Measurements from ENCODE around the gene TMIGD2.
"Not testable (repeated sequence)": the region's sequence is repeated elsewhere in the genome, so short reads cannot be mapped to it uniquely, and the experiment has no call there.

TMIGD2 gene

DNA sequence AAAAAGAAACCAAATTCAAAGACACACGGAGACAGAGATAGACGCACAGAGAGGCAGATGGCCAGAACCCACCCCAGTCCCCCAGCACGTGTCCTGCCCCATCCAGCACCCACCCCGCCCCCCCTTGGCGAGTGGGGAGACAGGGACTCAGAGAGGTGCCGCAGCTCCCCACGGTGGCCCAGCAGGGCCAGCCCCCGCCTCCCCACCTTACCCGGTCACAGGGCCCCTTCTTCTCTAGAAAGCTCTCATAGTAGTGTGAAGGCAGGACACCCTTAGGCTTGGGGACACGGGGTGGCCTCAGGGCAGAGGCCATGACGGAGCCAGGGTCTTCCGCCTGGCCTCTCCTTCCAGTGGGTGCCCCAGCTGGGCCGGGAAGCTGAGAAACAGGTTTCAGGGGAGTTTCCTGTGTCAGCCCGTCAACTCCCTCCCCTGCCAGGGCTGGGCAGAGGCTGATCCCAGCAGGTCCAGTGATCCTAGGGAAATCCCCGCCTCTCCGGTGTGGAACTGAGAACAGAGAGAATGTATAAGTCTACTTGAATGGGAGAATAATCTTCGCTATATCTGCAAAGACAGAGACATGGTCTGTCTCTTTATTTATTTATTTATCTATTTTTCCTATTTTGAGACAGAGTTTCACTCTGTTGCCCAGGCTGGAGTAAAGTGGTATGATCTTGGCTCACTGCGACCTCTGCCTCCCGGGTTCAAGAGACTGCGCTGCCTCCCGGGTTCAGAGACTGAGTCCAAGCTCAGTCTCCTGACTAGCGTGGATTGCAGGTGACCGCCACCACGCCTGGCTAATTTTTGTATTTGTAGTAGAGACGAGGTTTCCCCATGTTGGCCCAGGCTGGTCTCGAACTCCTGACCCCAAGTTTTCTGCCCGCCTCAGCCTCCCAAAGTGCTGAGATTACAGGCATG, 36.5 kb upstream of the TMIGD2 start, which contains the start of gene STAP2:
Gene STAP2, minus strand, starts transcription at position 387 of the 915 bp plus-strand sequence. Its CDS starts 74 bp downstream, at position 313.
- 56% methylated on average over 22 of the region's 27 CpGs for WGBS
- H3K27me3 ChIP-seq (ENCODE audit: insufficient read depth, low read length) = no peaks in the 10 kb centered on the region
- no peaks in the 10 kb centered on the region for H3K9me3 ChIP-seq (ENCODE audit: insufficient read depth, low read depth, low read length)
- H3K4me3 ChIP-seq (ENCODE audit: low read length) = peak within 1 kb of the TSS; percentile 49
- no peaks in the 10 kb centered on the region for H3K4me1 ChIP-seq (ENCODE audit: insufficient read depth, low read length)
- peak within 1 kb of the TSS; percentile 51 for H3K9ac ChIP-seq (ENCODE audit: low read depth, low read length)
- H3K27ac ChIP-seq (ENCODE audit: low read depth, low read length) = peak within 1 kb of the TSS; percentile 23; the same call in 1 of the 2 replicates
- 0 out of 2 replicates have a peak, but pooled peaks cover 4% of the 10 kb centered on the region for H3K36me3 ChIP-seq (ENCODE audit: insufficient read depth, low read length)

DNA sequence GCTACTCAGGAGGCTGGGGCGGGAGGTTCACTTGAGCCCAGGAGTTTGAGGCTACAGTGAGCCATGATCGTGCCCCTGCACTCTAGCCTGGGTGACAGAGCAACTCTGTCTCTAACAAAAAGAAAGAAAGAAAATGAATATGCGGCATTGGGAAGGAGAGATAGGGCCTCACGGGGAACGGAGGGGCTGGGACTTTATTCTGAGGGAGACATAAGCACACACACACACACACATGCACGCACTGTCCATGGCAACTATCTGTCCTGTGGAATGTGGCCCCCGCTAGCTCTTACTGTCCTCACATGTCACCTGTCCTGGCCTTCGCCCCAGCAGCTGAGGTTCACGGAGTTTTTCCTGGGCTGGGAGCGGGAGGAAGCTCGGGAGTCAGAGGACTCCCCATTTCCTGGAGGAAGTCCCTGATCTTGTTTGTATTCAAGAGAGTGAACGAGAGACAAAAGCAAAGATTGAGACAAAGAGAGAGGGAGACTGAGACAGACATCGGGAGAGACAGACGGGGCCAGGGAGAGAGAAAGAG, 35.8 kb upstream of the TMIGD2 start:
- 39% methylated on average over 14 of the region's 14 CpGs for WGBS
- Histone ChIP-seq H3K4me1 (ENCODE audit: insufficient read depth, low read length) (no peaks in the 10 kb centered on the region), H3K4me3 (ENCODE audit: low read length) (peak overlapping the region; percentile 49), H3K27ac (ENCODE audit: low read depth, low read length) (peak overlapping the region; percentile 23; the same call in 1 of the 2 replicates), H3K36me3 (ENCODE audit: insufficient read depth, low read length) (0 out of 2 replicates have a peak, but pooled peaks cover 4% of the 10 kb centered on the region), H3K9ac (ENCODE audit: low read depth, low read length) (peak overlapping the region; percentile 51), H3K9me3 (ENCODE audit: insufficient read depth, low read depth, low read length) (no peaks in the 10 kb centered on the region), H3K27me3 (ENCODE audit: insufficient read depth, low read length) (no peaks in the 10 kb centered on the region)

DNA sequence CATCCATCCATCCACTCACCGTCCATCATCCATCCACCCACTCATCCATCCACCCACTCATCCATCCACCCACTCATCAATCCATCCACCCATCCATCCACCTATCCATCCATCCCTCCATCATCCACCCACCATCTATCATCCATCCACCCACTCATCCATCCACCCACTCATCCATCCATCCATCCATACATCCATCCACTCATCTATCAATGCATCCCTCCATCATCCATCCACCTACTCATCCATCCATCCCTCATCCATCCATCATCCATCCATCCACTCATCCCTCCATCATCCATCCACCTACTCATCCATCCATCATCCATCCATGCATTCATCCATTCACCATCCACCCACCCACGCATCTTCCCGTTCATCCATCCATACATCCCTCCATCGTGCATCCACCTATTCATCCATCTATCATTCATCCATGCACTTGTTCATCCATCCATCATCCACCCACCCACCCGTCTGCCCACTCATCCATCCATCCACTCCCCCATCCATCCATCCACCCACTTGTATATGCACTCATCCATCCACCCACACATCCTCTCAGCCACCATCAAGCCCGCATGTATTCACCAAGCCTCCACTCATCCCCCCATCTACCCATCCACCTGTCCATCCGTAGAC, 32.9 kb upstream of the TMIGD2 start:
- Histone ChIP-seq H3K4me3 (ENCODE audit: low read length) (no peak overlapping the region), H3K27ac (ENCODE audit: low read depth, low read length) (no peak overlapping the region), H3K27me3 (ENCODE audit: insufficient read depth, low read length) (no peaks in the 10 kb centered on the region), H3K9ac (ENCODE audit: low read depth, low read length) (no peak overlapping the region), H3K36me3 (ENCODE audit: insufficient read depth, low read length) (0 out of 2 replicates have a peak, but pooled peaks cover 4% of the 10 kb centered on the region), H3K9me3 (ENCODE audit: insufficient read depth, low read depth, low read length) (no peaks in the 10 kb centered on the region), H3K4me1 (ENCODE audit: insufficient read depth, low read length) (no peaks in the 10 kb centered on the region)
- WGBS = 91% methylated on average over 7 of the region's 7 CpGs

DNA sequence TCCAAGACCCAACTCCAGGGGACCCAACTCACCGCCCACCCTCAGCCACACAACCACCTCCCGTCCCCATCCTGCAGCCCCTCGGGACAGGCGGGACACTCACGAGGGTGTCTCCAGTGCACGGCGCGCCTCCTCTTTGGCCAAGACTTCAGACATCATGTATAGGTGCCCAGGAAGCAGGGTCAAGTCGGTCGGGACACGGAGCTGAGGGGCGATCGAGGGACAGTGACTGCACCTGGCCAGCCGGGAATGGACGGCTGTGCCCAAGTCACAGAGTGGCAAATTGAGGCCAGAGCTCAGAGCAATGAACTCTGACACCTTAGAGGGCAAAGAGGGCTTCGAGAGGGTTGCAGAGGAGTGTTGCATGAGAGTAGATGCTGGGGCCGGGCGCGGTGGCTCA, 27.7 kb upstream of the TMIGD2 start:
- Histone ChIP-seq H3K36me3 (ENCODE audit: insufficient read depth, low read length) (0 out of 2 replicates have a peak, but pooled peaks cover 2% of the 10 kb centered on the region), H3K4me3 (ENCODE audit: low read length) (no peak overlapping the region), H3K27me3 (ENCODE audit: insufficient read depth, low read length) (no peaks in the 10 kb centered on the region), H3K4me1 (ENCODE audit: insufficient read depth, low read length) (no peaks in the 10 kb centered on the region), H3K9ac (ENCODE audit: low read depth, low read length) (no peak overlapping the region), H3K27ac (ENCODE audit: low read depth, low read length) (no peak overlapping the region), H3K9me3 (ENCODE audit: insufficient read depth, low read depth, low read length) (no peaks in the 10 kb centered on the region)
- WGBS = 95% methylated on average over 19 of the region's 19 CpGs

DNA sequence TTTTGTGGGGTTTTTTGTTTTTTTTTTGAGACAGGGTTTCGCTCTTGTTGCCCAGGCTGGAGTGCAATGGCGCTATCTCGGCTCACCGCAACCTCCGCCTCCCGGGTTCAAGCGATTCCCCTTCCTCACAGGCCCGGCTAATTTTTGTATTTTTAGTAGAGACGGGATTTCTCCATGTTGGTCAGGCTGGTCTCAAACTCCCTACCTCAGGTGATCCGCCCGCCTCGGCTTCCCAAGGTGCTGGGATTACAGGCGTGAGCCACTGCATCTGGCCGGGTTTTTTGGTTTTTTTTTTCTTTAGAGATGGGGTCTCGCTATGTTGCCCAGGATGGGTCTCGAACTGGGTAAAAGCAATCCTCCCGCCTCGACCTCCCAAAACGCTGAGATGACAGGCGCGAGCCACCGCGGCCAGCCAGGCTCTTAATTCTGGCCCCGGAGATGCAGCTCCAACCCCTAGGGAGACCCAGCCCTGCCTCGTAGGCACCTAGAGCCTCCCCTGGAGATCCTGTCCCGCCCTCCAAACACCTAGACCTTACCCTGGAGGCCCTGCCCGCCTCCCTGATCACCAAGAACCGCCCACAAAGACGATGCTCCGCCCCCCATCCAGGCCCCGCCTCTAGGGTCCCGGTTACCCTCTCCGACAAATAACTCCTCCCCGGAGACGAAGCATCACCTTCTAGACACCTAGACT, 26.9 kb upstream of the TMIGD2 start:
- not testable (repeated sequence) for H3K4me1 ChIP-seq (ENCODE audit: insufficient read depth, low read length); H3K36me3 ChIP-seq (ENCODE audit: insufficient read depth, low read length); H3K27me3 ChIP-seq (ENCODE audit: insufficient read depth, low read length); H3K9me3 ChIP-seq (ENCODE audit: insufficient read depth, low read depth, low read length)
- 78% methylated on average over 35 of the region's 35 CpGs for WGBS
- Histone ChIP-seq H3K4me3 (ENCODE audit: low read length) (peak overlapping the region; percentile 89), H3K27ac (ENCODE audit: low read depth, low read length) (peak overlapping the region; percentile 68; the same call in 1 of the 2 replicates), H3K9ac (ENCODE audit: low read depth, low read length) (peak overlapping the region; percentile 86)

DNA sequence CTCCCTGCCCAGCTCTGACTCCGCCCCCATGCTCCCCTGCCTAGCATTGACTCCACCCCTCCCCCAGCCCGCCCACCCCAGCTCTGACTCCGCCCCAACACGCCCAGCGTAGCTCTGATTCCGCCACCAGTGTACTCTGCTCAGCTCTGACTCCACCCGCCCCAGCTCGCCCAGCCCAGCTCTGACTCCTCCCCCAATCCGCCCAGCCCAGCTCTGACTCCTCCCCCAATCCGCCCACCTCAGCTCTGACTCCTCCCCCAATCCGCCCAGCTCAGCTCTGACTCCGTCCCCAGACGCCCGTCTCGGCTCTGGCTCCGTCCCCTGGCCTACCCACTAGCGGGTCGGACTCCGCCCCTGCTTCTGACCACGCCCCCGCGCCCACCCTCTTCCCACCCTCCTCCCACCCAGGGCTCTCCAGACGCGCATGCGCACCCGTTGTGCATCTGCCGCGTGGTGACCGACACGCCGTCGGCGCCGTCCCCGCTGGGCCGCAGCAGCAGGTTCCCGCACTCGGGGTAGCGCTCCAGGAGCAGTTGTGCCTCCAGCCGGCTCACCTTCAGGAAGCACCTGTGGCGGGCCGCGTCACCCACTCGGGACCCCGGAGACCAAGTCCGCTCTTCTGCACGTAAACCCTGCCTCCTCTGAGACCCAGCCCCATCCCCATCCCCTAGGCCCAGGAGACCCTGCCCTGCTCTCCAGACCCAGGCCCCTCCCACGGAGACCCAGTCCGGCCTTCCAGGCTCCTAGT, 26.2 kb upstream of the TMIGD2 start:
- H3K9ac ChIP-seq (ENCODE audit: low read depth, low read length) = peak overlapping the region; percentile 86
- 1% methylated on average over 48 of the region's 49 CpGs for WGBS
- no peaks in the 10 kb centered on the region for H3K4me1 ChIP-seq (ENCODE audit: insufficient read depth, low read length)
- peaks cover 7% of the 10 kb centered on the region; the same call in 1 of the 2 replicates for H3K36me3 ChIP-seq (ENCODE audit: insufficient read depth, low read length)
- no peaks in the 10 kb centered on the region for H3K27me3 ChIP-seq (ENCODE audit: insufficient read depth, low read length)
- H3K9me3 ChIP-seq (ENCODE audit: insufficient read depth, low read depth, low read length) = no peaks in the 10 kb centered on the region
- H3K27ac ChIP-seq (ENCODE audit: low read depth, low read length) = peak overlapping the region; percentile 68; the same call in 1 of the 2 replicates
- peak overlapping the region; percentile 89 for H3K4me3 ChIP-seq (ENCODE audit: low read length)

DNA sequence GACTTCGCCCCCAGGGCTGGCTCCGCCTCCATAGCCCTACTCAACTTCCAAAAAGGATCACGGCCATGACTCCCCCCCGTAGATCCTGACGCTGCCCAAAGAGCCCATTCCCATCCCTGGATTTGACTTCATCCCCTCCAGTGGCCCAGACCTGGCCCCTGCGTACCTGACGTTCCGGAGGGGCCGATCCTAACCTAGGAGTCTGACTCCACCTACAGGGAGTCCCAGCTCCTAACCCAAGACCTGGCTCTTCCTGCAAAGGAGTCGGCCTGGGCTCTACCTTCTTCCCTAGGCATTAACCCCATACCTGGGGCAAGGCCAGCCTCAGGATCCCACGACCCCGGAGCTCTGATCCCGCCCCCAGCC, 25.7 kb upstream of the TMIGD2 start:
- 12% methylated on average over 13 of the region's 13 CpGs for WGBS
- H3K9me3 ChIP-seq (ENCODE audit: insufficient read depth, low read depth, low read length) = no peaks in the 10 kb centered on the region
- peak overlapping the region; percentile 63 for H3K4me3 ChIP-seq (ENCODE audit: low read length)
- peak overlapping the region; percentile 71; the same call in 1 of the 2 replicates for H3K27ac ChIP-seq (ENCODE audit: low read depth, low read length)
- peaks cover 7% of the 10 kb centered on the region; the same call in 1 of the 2 replicates for H3K36me3 ChIP-seq (ENCODE audit: insufficient read depth, low read length)
- no peaks in the 10 kb centered on the region for H3K4me1 ChIP-seq (ENCODE audit: insufficient read depth, low read length)
- H3K27me3 ChIP-seq (ENCODE audit: insufficient read depth, low read length) = no peaks in the 10 kb centered on the region
- no peak overlapping the region for H3K9ac ChIP-seq (ENCODE audit: low read depth, low read length)

DNA sequence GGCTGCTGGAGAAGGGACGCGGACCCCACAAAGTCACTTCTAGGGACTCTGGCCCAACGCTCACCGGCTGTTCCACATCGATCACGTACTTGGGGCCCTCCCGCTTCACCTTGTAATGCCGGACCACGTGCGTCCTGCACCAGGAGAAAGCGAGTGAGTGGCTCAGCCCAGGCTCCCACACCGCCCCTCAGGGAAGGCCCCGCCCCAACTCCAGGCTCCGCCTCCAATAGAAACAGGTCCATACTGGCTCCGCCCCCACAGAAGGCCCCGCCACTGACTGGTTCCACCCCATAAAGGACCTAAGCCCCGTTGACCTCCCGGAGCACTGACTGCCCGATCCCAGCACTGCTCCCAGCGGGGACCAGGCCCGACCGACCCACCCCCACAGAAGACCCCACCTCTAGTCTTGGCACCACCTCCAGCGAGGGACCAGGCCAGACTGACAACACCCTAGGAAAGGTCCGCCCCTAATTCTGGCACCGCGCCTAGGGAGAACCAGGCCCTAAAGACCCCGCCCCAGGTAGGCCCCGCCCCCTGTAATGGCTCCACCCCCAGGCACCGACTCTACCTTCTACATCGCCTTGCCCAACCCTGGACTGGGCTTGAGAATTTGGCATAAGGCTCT, 25.2 kb upstream of the TMIGD2 start:
- Histone ChIP-seq H3K9ac (ENCODE audit: low read depth, low read length) (peak overlapping the region; percentile 75), H3K27ac (ENCODE audit: low read depth, low read length) (peak overlapping the region; percentile 71; the same call in 1 of the 2 replicates), H3K4me1 (ENCODE audit: insufficient read depth, low read length) (no peaks in the 10 kb centered on the region), H3K27me3 (ENCODE audit: insufficient read depth, low read length) (no peaks in the 10 kb centered on the region), H3K36me3 (ENCODE audit: insufficient read depth, low read length) (peaks cover 7% of the 10 kb centered on the region; the same call in 1 of the 2 replicates), H3K4me3 (ENCODE audit: low read length) (peak overlapping the region; percentile 63), H3K9me3 (ENCODE audit: insufficient read depth, low read depth, low read length) (no peaks in the 10 kb centered on the region)
- WGBS = 3% methylated on average over 30 of the region's 30 CpGs

DNA sequence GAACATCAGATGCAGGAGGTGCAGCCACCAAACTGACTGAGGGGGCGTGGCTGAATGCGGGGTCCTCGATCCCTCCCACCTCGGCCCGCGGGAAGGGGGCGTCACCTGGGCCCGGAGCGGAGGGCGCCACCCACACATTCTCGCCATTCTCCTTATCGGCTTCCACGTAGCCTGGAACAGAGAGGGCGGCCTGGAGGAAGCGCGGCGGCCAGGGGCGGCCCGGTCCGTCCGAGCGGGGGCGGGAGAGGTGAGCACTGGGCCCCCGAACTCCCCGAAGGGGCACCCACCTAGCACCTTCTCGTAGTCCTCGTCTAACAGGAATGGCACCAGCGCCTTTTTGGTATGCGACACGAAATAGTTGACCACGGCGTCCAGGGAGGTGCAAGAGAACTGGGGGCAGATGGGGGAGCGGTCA, 24.7 kb upstream of the TMIGD2 start:
- Histone ChIP-seq H3K36me3 (ENCODE audit: insufficient read depth, low read length) (peaks cover 7% of the 10 kb centered on the region; the same call in 1 of the 2 replicates), H3K9me3 (ENCODE audit: insufficient read depth, low read depth, low read length) (no peaks in the 10 kb centered on the region), H3K27ac (ENCODE audit: low read depth, low read length) (peak overlapping the region; percentile 61; the same call in 1 of the 2 replicates), H3K4me1 (ENCODE audit: insufficient read depth, low read length) (no peaks in the 10 kb centered on the region), H3K27me3 (ENCODE audit: insufficient read depth, low read length) (no peaks in the 10 kb centered on the region), H3K9ac (ENCODE audit: low read depth, low read length) (peak overlapping the region; percentile 75), H3K4me3 (ENCODE audit: low read length) (peak overlapping the region; percentile 63)
- 5% methylated on average over 33 of the region's 33 CpGs for WGBS
